GM19455 (cell line): ENCODE measurements around the gene POLE2.
"Not testable (repeated sequence)": the region's sequence is repeated elsewhere in the genome, so short reads cannot be mapped to it uniquely, and the experiment has no call there.

Experiments
- ATAC-seq: cut with Tn5 transposase; IDR thresholded peaks from one replicate; pipeline ENCODE4 v1.9.1; 2021; ENCODE audit not compliant: unreplicated experiment

POLE2 gene

DNA sequence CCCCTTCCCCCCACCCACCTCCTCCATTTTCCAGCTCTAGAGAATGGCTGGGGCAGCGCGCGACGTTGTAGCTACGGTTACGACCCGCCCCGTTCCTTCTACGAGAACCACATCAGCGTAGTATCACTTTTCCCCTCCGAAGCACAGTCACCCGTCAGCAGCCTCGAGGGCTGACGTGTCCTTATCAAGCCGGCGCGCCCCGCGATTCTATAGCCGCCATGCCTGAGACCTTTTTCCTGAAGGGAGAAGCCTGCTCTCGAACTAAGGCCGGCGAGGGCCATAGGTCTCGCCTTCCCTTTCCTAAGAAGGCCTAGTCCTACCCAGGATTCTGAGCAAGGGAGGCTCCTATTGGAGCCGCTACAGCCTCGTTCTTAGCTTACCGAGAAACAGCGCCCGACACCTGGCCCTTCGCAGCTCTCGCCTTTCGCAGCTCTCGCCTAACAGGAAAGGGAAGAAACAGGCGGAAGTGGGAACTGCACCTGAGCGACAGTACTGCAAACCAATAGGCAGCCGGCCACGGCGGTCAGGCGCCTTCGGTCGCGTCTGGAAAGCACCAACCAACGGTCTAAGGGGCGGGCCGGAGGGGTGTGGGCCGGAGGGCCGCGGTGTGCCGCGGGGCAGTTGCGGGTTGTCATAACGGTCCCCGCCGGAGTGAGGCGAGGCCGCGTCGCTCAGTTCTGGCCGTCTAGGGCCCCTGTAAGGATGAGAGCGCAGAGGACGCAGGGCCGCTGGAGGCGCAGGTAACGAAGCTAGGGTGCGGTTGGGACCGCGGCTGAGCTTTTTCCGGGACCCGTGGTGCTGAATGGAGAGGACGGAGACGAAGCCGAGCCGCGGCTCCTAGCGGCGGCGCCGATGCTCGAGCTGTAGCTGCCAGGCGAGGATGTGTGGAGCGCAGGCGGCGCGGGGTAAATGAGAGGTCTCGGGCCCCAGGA is 67.6 kb downstream of the POLE2 start, which contains the start of the genes MGAT2 and RPL36AL:
Gene MGAT2 (plus strand): TSS at position 618 of the 932 bp plus-strand sequence. CDS start 470 bp downstream, outside the sequence.
Gene RPL36AL (minus strand): TSS at position 445 of the 932 bp plus-strand sequence. CDS start 1,522 bp downstream, outside the sequence.
- peak; percentile 93 for ATAC-seq

DNA sequence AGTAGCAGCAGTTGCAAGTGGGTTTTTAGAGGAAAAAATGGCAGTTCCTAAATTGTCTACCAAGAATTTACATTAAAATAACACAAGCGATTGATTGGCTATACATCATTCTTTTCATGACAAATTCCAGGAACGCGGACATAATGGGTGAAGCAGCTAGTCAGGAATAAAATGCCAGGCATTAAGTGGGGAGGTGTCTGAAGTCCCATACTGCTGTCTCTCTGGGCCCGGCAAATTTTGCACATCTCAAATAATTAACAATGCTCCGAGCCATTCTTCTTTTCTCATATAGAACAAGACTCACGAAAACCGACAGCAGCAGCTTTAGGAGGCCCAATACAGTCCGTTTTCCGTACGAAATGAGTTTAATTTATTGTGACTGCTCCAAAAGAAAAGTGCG is 68.3 kb downstream of the POLE2 start:
- no peak for ATAC-seq

DNA sequence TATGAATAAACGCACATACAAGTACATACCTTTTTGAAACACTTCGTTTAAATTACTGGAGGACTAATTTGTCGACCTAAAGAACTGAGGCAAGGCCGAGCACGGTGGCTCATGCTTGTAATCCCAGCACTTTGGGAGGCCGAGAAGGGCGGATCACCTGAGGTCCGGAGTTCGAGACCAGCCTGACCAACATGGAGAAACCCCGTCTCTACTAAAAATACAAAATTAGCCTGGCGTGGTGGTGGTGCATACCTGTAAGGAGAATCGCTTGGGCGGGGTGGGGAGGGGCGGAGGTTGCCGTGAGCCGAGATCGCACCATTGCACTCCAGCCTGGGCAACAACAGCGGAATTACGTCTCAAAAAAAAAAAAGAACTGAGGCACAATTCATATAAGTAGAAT is 68.7 kb downstream of the POLE2 start:
- ATAC-seq: not testable (repeated sequence)

DNA sequence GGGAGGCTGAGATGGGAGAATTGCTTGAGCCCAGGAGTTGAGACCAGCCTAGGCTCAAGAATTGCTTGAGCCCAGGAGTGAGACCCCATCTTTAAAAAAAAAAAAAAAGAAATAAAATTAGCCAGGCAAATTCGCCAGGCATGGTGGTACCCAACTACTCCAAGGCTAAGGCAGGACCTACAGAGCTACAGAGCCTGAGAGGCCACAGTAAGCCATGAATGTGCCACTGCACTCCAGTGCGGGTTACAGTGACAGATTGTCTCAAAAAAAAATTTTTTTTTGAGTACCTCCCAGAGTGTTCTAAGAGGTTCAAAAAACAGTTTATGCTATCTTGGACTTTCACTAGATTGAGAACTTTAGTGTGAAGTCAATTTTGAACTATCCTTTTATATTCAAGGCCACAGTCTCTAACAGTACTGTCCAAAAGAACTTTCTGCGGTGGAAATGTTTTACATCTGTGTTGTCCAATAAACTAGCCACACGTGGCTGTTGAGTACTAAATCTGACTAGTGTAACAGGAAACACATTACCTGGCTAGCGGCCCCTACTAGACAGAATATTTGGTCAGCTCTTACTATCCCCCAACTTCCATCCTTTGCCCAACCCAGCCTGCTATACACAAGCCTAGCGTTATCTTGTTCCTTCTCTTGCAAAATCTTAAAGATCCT is 70.0 kb downstream of the POLE2 start:
- no peak for ATAC-seq

DNA sequence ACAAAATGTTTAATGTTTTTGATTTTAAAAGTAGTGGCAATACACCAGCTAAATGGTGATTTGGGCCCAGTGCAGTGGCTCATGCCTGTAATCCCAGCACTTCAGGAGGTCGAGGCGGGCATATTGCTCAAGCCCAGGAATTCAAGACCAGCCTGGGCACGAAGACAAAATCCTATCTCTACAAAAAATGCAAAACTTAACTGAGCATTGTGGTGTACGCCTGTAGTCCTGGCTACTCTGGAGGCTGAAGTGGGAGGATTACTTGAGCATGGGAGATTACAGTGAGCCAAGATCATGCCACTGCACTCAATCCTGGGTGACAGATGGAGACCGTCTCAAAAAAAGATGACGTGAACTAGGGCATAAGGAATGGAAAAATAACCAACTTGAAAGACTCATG is 72.2 kb downstream of the POLE2 start:
- no peak for ATAC-seq

DNA sequence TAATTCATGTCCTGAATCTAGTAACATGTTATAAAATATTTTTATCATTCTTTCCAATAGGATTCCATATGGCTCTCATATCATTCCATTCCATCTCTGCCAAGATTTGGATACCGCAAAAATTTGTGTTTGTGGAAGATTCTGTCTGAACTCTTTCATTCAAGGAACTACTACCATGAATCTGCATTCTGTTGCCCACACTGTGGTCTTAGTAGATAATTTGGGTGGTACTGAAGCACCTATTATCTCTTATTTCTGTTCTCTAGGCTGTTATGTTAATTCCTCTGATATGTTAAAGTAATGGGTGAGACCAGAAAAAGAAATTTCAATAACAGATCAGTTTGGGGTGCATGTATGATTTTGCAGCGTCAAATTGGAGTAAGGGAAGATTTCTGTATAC is 73.8 kb downstream of the POLE2 start:
- ATAC-seq: no peak

DNA sequence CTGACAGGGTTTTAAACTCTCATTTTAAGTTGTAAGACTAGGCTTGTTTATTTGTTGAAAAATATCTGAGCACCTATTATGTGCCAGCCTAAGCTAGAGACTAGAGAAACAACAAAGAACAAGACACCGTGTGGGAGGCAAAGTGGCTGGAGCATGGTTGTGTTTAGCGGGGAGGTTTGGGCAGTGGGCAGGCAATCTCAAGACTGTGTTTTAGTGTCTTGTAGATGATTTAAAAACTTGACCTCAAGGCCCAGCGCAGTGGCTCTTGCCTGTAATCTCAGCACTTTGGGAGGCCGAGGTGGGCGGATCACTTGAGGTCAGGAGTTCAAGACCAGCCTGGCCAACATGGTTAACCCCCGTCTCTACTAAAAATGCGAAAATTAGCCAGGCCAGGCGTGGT is 75.3 kb downstream of the POLE2 start:
- ATAC-seq: no peak

DNA sequence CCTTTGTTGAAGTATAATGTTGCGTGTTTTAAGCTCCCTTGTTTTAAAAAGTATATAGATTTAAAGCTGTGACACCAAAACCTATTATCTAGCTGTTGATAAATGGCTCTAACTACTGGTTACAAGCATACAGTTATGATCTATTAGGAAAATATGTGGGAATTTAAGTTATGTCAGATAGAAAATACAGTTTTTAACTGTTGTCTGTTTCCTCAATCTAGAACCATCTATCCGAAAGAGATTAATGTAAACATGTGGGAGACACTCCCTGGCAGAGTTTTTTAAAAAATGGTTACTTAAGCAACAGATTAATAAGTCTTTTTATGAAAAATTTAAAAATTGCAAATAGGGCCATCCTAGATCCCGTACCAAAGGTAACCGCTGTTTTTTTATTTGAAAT is 75.8 kb downstream of the POLE2 start:
- ATAC-seq: no peak

DNA sequence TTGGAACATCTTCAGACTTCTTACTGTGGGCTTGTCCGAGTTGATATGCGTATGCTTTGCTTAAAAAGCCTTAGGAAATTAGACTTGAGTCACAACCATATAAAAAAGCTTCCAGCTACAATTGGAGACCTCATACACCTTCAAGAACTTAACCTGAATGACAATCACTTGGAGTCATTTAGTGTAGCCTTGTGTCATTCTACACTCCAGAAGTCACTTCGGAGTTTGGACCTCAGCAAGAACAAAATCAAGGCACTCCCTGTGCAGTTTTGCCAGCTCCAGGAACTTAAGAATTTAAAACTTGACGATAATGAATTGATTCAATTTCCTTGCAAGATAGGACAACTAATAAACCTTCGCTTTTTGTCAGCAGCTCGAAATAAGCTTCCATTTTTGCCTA is 80.4 kb downstream of the POLE2 start:
- no peak for ATAC-seq

DNA sequence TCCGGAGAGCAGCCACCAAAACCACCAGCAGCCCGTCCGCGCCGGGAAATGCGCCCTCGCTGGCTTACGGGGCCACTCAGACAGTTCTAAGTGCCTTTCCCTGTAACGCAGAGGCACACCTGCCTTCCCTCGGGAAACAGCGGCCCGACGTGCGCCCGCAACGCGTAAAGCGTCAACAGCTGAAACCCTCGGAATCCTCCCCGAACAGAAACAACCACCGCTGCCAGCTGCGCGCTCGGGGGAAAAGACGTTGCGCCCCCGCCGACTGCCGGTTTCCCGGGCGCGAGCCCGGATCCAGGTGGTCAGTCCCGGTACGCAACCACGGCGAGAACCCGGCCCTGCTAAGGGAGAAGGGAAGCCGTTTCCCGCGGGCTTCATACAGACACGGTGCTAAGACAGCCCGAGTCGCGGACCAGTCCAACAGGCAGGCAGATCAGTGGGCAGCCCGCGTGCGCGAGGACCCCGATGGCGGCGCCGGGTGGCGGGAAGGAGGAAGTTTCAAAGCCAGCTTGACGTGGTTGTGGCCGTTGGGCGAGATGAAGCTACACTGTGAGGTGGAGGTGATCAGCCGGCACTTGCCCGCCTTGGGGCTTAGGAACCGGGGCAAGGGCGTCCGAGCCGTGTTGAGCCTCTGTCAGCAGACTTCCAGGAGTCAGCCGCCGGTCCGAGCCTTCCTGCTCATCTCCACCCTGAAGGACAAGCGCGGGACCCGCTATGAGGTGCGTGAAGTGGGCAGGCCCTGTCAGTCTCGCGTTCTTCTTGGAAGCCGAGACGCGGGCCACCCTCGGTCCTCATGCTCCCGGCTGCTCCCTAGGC is 89.3 kb downstream of the POLE2 start, which contains the start of gene LRR1:
Gene LRR1 (plus strand): TSS at position 456 of the 816 bp plus-strand sequence. CDS start 81 bp downstream, at position 537.
- ATAC-seq: peak; percentile 49

DNA sequence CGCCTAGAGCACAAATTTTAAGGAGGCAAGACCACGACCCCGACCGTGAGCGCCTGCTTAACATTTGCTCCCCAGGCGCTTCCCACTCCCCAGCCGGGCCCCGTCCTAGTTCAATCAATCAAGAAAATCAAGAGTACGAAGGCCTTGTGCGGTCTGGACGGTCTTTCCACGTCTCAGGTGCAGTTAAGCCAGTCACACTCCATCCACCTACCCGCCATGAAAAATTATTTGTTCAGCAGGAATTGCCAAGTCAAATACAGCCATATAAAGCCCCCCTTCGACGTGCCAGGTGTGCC is 89.9 kb downstream of the POLE2 start:
- no peak for ATAC-seq

DNA sequence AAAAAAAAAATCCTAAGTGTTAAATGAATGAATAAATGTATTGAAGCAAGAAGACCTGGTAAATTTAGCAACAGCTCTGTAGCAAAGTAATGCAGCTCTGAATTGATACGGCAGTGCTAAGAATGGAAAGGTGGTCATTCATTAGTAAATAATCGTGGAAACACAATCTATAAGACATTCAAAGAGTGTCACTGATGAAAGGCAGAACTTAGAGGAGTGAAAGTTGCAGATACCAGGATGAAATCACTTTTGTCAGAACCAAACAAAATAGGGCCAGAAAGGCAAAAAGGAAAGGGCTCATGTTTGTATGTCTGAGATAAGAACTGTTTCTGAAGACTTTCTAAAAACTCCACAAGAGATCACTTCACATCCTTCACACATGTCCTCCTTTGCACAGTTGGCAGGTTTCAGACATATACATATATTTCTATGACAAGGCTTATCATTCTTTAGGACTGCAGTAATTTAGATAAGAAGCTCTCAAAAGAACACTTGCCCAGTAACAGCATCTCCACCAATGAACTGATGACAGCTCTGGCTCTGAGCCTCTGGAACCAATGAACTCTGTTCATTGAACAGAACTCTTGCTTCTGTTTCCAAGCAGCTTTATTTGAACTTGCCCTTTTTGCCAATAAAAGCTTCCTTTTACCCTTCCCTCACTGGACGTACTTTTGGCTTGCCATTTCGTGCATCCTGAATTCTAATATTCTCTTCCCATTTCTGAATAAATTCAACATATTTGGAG is 93.5 kb downstream of the POLE2 start:
- peak; percentile 15 for ATAC-seq
